ENCODE measurements around the gene CREB3L2.

CREB3L2 gene

GRCh38 chr7:137935884-137936508, 65.9 kb downstream of the CREB3L2 start:
- TF ChIP-seq CTCF (IDR thresholded peaks at IDR 0.05; ENCODE audit: low read depth, low read length), result no peak
- no peak overlapping the region for H3K4me3 ChIP-seq (ENCODE audit: low read depth, low read length)

GRCh38 chr7:137934941-137935883, 66.7 kb downstream of the CREB3L2 start:
- no peak overlapping the region for H3K4me3 ChIP-seq (ENCODE audit: low read depth, low read length)
- no peak for TF ChIP-seq CTCF (IDR thresholded peaks at IDR 0.05; ENCODE audit: low read depth, low read length)

GRCh38 chr7:137934176-137934826, 67.6 kb downstream of the CREB3L2 start:
- no peak for TF ChIP-seq CTCF (IDR thresholded peaks at IDR 0.05; ENCODE audit: low read depth, low read length)
- no peak overlapping the region for H3K4me3 ChIP-seq (ENCODE audit: low read depth, low read length)

GRCh38 chr7:137933270-137934017, 68.4 kb downstream of the CREB3L2 start:
- no peak overlapping the region for H3K4me3 ChIP-seq (ENCODE audit: low read depth, low read length)
- no peak for TF ChIP-seq CTCF (IDR thresholded peaks at IDR 0.05; ENCODE audit: low read depth, low read length)

GRCh38 chr7:137932881-137933269, 69.0 kb downstream of the CREB3L2 start:
- H3K4me3 ChIP-seq (ENCODE audit: low read depth, low read length), result no peak overlapping the region
- TF ChIP-seq CTCF (IDR thresholded peaks at IDR 0.05; ENCODE audit: low read depth, low read length), result no peak

GRCh38 chr7:137931823-137932222, 70.1 kb downstream of the CREB3L2 start:
- no peak overlapping the region for H3K4me3 ChIP-seq (ENCODE audit: low read depth, low read length)
- TF ChIP-seq CTCF (IDR thresholded peaks at IDR 0.05; ENCODE audit: low read depth, low read length), result no peak
